Measurements from ENCODE around the gene HELB. TPM values are rescaled to one million over a fixed set of nuclear protein-coding genes. Genes with fewer than 3 reads are reported as not detected.

The HELB gene
- total and polyA plus RNA-seq, 2 of the 8 experiments (the other 6 are each of a cell fraction or from before 2014, with no cell fraction given) = 1.8 to 7.6 TPM

DNA sequence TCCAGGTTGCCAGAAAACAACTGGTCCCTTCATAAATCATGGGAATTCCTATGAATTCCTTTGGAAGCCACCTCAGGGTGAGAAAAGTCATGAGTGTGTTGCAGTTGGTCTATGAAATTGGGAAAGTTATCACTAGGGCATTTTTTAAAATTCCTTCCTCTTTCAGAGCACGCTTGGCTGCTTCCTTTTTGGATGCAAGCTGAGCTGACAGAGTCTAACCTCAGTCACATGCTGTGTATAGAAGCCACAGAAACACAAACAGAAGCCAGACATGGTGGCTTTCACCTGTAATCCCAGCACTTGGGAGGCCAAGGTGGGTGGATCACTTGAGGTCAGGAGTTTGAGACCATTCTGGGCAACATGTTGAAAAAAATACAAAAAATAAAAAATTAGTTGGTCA lies 21.7 kb upstream of the HELB start (continued):
- no peak for TF ChIP-seq GABPA (IDR thresholded peaks at IDR 0.05; ENCODE audit: borderline replicate concordance, insufficient read depth, low read length)
- TF ChIP-seq, protein P1, sequence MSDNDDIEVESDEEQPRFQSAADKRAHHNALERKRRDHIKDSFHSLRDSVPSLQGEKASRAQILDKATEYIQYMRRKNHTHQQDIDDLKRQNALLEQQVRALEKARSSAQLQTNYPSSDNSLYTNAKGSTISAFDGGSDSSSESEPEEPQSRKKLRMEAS (IDR thresholded peaks at IDR 0.05) = no peak
- no peak for TF ChIP-seq ASH2L (IDR thresholded peaks at IDR 0.05; ENCODE audit: low read length)
- no peak for TF ChIP-seq SAP30 (IDR thresholded peaks at IDR 0.05; ENCODE audit: insufficient read depth, insufficient replicate concordance, low read length)
